Measurements from ENCODE around the gene TLE3.
A peak's percentile ranks its signal among the peaks of the same experiment; 100 is the strongest.

Gene TLE3

GRCh38 chr15:70036585-70037291 is 61.0 kb downstream of the TLE3 start:
- POLR2A ChIA-PET: no interaction called here

DNA sequence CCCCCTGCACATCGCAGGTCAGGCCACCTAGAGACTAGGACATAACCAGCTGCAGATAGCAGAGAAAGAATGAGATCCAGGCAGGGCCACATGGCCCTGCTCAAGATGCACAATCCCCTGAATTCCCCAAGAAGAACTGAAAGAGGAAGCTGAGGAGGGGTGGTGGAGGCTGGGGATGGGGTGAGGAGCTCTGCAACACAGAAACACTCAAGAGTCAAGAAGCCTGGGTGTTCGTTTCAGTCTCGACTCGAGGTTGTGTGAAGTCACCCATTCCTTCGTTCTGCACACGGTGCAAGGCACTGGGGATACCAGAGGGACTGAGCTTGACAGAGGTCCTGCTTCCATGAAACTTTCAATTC is 62.0 kb downstream of the TLE3 start:
- Histone ChIP-seq H3K4me1 (ENCODE audit: control extremely low read depth in 1 of 4, control insufficient read depth in 4 of 4, insufficient read depth in 4 of 4, low read length in 3 of 4) (peaks cover 4 to 14% (median 8%) of the 10 kb centered on the region in 4 experiments), H3K36me3 (ENCODE audit: control insufficient read depth in 4 of 4, insufficient read depth in 4 of 4, low read length in 3 of 4) (no peaks in the 10 kb centered on the region), H3K27me3 (replicated peaks in 2 of 5; ENCODE audit: control insufficient read depth in 4 of 5, insufficient read depth in 5 of 5, low read length in 4 of 5) (peaks cover 0 to 2% (median 0%) of the 10 kb centered on the region in 5 experiments), H3K4me3 (ENCODE audit: control insufficient read depth in 1 of 7, extremely low read depth in 1 of 7, insufficient read depth in 4 of 7, low read depth in 2 of 7, low read length in 6 of 7) (no peak overlapping the region), H3K27ac (ENCODE audit: insufficient read depth in 1 of 2, low read depth in 1 of 2, low read length in 2 of 2, poor library complexity in 1 of 2, severe bottlenecking in 2 of 2) (no peak overlapping the region), H3K9me3 (ENCODE audit: control extremely low read depth in 1 of 5, control insufficient read depth in 4 of 5, insufficient read depth in 2 of 5, low read depth in 1 of 5, low read length in 4 of 5) (no peaks in the 10 kb centered on the region)
- ChIA-PET POLR2A (no interaction called here), CTCF (interaction anchor here (1.0 to 1.3 kb wide), 2 partner anchors 8 to 532 kb away, joined by 3 to 5 read pairs; no protein-coding TSS in a partner anchor)
- peak in 2 of 3 donors; percentile 53 to 57 for DNase-seq
- 79% methylated on average over 5 of the region's 6 CpGs for WGBS (ENCODE audit: insufficient coverage)

More at GRCh38 chr15:70036585-70037291, 61.0 kb downstream of the TLE3 start:
- peaks cover 4 to 14% (median 8%) of the 10 kb centered on the region in 4 experiments for H3K4me1 ChIP-seq (ENCODE audit: control extremely low read depth in 1 of 4, control insufficient read depth in 4 of 4, insufficient read depth in 4 of 4, low read length in 3 of 4)
- DNase-seq: peak in 2 of 3 donors; percentile 24 to 41
- CTCF ChIA-PET: no interaction called here
- H3K36me3 ChIP-seq (ENCODE audit: control insufficient read depth in 4 of 4, insufficient read depth in 4 of 4, low read length in 3 of 4): no peaks in the 10 kb centered on the region
- H3K4me3 ChIP-seq (ENCODE audit: control insufficient read depth in 1 of 7, extremely low read depth in 1 of 7, insufficient read depth in 4 of 7, low read depth in 2 of 7, low read length in 6 of 7): no peak overlapping the region
- H3K9me3 ChIP-seq (ENCODE audit: control extremely low read depth in 1 of 5, control insufficient read depth in 4 of 5, insufficient read depth in 2 of 5, low read depth in 1 of 5, low read length in 4 of 5): no peaks in the 10 kb centered on the region
- no peaks in the 10 kb centered on the region for H3K27me3 ChIP-seq (replicated peaks in 2 of 5; ENCODE audit: control insufficient read depth in 4 of 5, insufficient read depth in 5 of 5, low read length in 4 of 5)
- no peak overlapping the region for H3K27ac ChIP-seq (ENCODE audit: insufficient read depth in 1 of 2, low read depth in 1 of 2, low read length in 2 of 2, poor library complexity in 1 of 2, severe bottlenecking in 2 of 2)
- 100% methylated on average over 4 of the region's 5 CpGs for WGBS (ENCODE audit: insufficient coverage)

DNA sequence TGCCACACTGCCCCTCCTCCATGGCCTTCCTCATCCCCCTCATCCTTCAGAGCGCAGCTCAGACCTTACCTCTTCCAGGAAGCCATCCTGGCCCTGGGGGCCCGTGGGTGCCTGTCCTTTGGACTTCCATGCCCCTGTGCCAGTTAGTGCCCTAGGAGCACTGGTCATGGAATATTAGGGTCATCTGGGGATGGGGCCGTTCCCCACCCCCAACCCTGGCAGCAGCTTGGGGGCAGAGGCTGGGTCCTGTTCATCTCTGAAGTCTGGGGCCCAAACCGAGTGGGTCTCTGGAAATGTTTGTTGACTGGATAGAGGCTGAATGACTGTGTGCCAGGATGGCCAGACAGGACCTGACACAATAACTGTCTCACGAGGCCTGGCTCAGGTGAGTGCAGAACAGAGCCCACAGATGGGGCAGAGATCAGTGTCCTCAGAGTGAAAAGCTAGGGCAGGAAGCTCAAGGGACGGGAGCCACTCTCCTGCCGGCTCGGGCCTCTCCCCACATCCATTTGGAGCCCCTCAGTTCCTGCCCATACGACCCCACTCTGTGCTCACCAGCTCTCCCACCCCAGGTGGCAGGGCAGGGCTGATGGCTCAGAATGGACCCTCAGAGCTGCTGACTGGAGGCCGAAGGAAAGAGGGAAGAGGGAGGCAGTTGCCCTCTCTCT is 62.5 kb downstream of the TLE3 start:
- 90% methylated on average over 8 of the region's 10 CpGs for WGBS (ENCODE audit: insufficient coverage)
- Histone ChIP-seq H3K27ac (ENCODE audit: insufficient read depth in 1 of 2, low read depth in 1 of 2, low read length in 2 of 2, poor library complexity in 1 of 2, severe bottlenecking in 2 of 2) (no peak overlapping the region), H3K36me3 (ENCODE audit: control insufficient read depth in 4 of 4, insufficient read depth in 4 of 4, low read length in 3 of 4) (no peaks in the 10 kb centered on the region), H3K9me3 (ENCODE audit: control extremely low read depth in 1 of 5, control insufficient read depth in 4 of 5, insufficient read depth in 2 of 5, low read depth in 1 of 5, low read length in 4 of 5) (no peaks in the 10 kb centered on the region), H3K27me3 (replicated peaks in 2 of 5; ENCODE audit: control insufficient read depth in 4 of 5, insufficient read depth in 5 of 5, low read length in 4 of 5) (peaks cover 0 to 2% (median 0%) of the 10 kb centered on the region in 5 experiments), H3K4me1 (ENCODE audit: control extremely low read depth in 1 of 4, control insufficient read depth in 4 of 4, insufficient read depth in 4 of 4, low read length in 3 of 4) (peaks cover 4 to 14% (median 8%) of the 10 kb centered on the region in 4 experiments), H3K4me3 (ENCODE audit: control insufficient read depth in 1 of 7, extremely low read depth in 1 of 7, insufficient read depth in 4 of 7, low read depth in 2 of 7, low read length in 6 of 7) (no peak overlapping the region)
- no peak for DNase-seq
- CTCF ChIA-PET: interaction anchor here (0.7 to 1.3 kb wide), 3 partner anchors 9 to 532 kb away, joined by 3 to 5 read pairs (median 3); no protein-coding TSS in a partner anchor
- POLR2A ChIA-PET: no interaction called here

- 97% methylated on average over 7 of the region's 7 CpGs for WGBS (ENCODE audit: insufficient coverage)
- POLR2A ChIA-PET: no interaction called here
- H3K27me3 ChIP-seq (replicated peaks in 2 of 5; ENCODE audit: control insufficient read depth in 4 of 5, insufficient read depth in 5 of 5, low read length in 4 of 5): peaks cover 0 to 2% (median 0%) of the 10 kb centered on the region in 5 experiments
- no peak overlapping the region for H3K27ac ChIP-seq (ENCODE audit: insufficient read depth in 1 of 2, low read depth in 1 of 2, low read length in 2 of 2, poor library complexity in 1 of 2, severe bottlenecking in 2 of 2)
- no peak overlapping the region for H3K4me3 ChIP-seq (ENCODE audit: control insufficient read depth in 1 of 7, extremely low read depth in 1 of 7, insufficient read depth in 4 of 7, low read depth in 2 of 7, low read length in 6 of 7)
- no peak for DNase-seq
- no peaks in the 10 kb centered on the region for H3K36me3 ChIP-seq (ENCODE audit: control insufficient read depth in 4 of 4, insufficient read depth in 4 of 4, low read length in 3 of 4)
- H3K9me3 ChIP-seq (ENCODE audit: control extremely low read depth in 1 of 5, control insufficient read depth in 4 of 5, insufficient read depth in 2 of 5, low read depth in 1 of 5, low read length in 4 of 5): no peaks in the 10 kb centered on the region
- CTCF ChIA-PET: interaction anchor here (0.7 to 1.3 kb wide), 2 partner anchors 10 to 454 kb away, joined by 3 to 5 read pairs; no protein-coding TSS in a partner anchor
- peaks cover 4 to 14% (median 8%) of the 10 kb centered on the region in 4 experiments for H3K4me1 ChIP-seq (ENCODE audit: control extremely low read depth in 1 of 4, control insufficient read depth in 4 of 4, insufficient read depth in 4 of 4, low read length in 3 of 4)
Measured at GRCh38 chr15:70034596-70034995, 63.1 kb downstream of the TLE3 start.

DNA sequence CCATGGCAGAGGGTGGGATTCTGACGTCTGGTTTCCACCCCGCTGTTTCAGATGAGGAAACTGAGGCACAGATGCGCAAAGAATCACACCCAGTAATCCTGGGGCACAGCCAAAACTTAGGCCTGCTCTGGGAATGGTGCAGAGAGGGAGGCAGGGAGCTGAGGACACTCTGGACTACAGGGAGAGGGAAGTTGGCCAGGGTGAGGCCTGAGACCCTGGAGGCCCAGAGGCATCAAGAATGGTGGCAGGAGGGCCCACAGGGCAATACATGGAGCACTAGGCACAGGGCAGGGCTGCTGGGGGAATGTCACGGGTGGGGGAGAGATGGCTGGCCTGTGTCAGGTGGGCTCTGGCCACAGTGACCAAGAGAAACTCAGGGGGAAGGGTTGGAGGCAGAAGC is 63.6 kb downstream of the TLE3 start:
- WGBS (ENCODE audit: insufficient coverage): 99% methylated on average over 4 of the region's 4 CpGs
- peaks cover 4 to 14% (median 8%) of the 10 kb centered on the region in 4 experiments for H3K4me1 ChIP-seq (ENCODE audit: control extremely low read depth in 1 of 4, control insufficient read depth in 4 of 4, insufficient read depth in 4 of 4, low read length in 3 of 4)
- no peak overlapping the region for H3K4me3 ChIP-seq (ENCODE audit: control insufficient read depth in 1 of 7, extremely low read depth in 1 of 7, insufficient read depth in 4 of 7, low read depth in 2 of 7, low read length in 6 of 7)
- no peak for DNase-seq
- POLR2A ChIA-PET: no interaction called here
- H3K9me3 ChIP-seq (ENCODE audit: control extremely low read depth in 1 of 5, control insufficient read depth in 4 of 5, insufficient read depth in 2 of 5, low read depth in 1 of 5, low read length in 4 of 5): no peaks in the 10 kb centered on the region
- H3K27ac ChIP-seq (ENCODE audit: insufficient read depth in 1 of 2, low read depth in 1 of 2, low read length in 2 of 2, poor library complexity in 1 of 2, severe bottlenecking in 2 of 2): no peak overlapping the region
- no peaks in the 10 kb centered on the region for H3K36me3 ChIP-seq (ENCODE audit: control insufficient read depth in 4 of 4, insufficient read depth in 4 of 4, low read length in 3 of 4)
- H3K27me3 ChIP-seq (replicated peaks in 2 of 5; ENCODE audit: control insufficient read depth in 4 of 5, insufficient read depth in 5 of 5, low read length in 4 of 5): peaks cover 0 to 2% (median 0%) of the 10 kb centered on the region in 5 experiments
- CTCF ChIA-PET: interaction anchor here (0.7 kb wide), 1 partner anchor 455 kb away, joined by 3 read pairs; no protein-coding TSS in a partner anchor

- Histone ChIP-seq H3K27ac (ENCODE audit: insufficient read depth in 1 of 2, low read depth in 1 of 2, low read length in 2 of 2, poor library complexity in 1 of 2, severe bottlenecking in 2 of 2) (no peak overlapping the region), H3K4me3 (ENCODE audit: control insufficient read depth in 1 of 7, extremely low read depth in 1 of 7, insufficient read depth in 4 of 7, low read depth in 2 of 7, low read length in 6 of 7) (no peak overlapping the region)
- 90% methylated on average over 34 of the region's 35 CpGs for WGBS (ENCODE audit: insufficient coverage)
Measured at GRCh38 chr15:70033529-70034140, 64.1 kb downstream of the TLE3 start.

More at GRCh38 chr15:70033529-70034140, 64.1 kb downstream of the TLE3 start:
- Histone ChIP-seq H3K9me3 (ENCODE audit: control extremely low read depth in 1 of 5, control insufficient read depth in 4 of 5, insufficient read depth in 2 of 5, low read depth in 1 of 5, low read length in 4 of 5) (no peaks in the 10 kb centered on the region), H3K27me3 (replicated peaks in 2 of 5; ENCODE audit: control insufficient read depth in 4 of 5, insufficient read depth in 5 of 5, low read length in 4 of 5) (peaks cover 0 to 2% (median 0%) of the 10 kb centered on the region in 5 experiments), H3K4me1 (ENCODE audit: control extremely low read depth in 1 of 4, control insufficient read depth in 4 of 4, insufficient read depth in 4 of 4, low read length in 3 of 4) (peaks cover 4 to 14% (median 8%) of the 10 kb centered on the region in 4 experiments), H3K36me3 (ENCODE audit: control insufficient read depth in 4 of 4, insufficient read depth in 4 of 4, low read length in 3 of 4) (no peaks in the 10 kb centered on the region)
- ChIA-PET CTCF (no interaction called here), POLR2A (no interaction called here)
- no peak for DNase-seq

Measured in common myeloid progenitor, CD34-positive (primary cell).